Common myeloid progenitor, CD34-positive (primary cell): Measurements from ENCODE around the gene VPS35L.

Experiments
- CTCF ChIA-PET: fragments of 350-600 bp; sonication (Branson Sonifier 250); formaldehyde crosslinking; loops from one replicate; lab custom pipeline; 2021; ENCODE audit warnings: antibody characterized with exemption; lab: Charles Lee
- POLR2A ChIA-PET: fragments of 350-600 bp; sonication (Branson Sonifier 250); formaldehyde crosslinking; loops from one replicate; lab custom pipeline; 2021; ENCODE audit warnings: antibody characterized with exemption; lab: Charles Lee
- DNase-seq, 3 donors: peaks; one replicate each; pipeline versions ENCODE4 v3.0.0 to v3.0.0-alpha.2; 2013
- H3K27ac ChIP-seq, 2 experiments: 1 replicate in 1 of 2; 2 replicates in 1 of 2; pipeline ENCODE4 v1.7.0; 2013; ENCODE audit warnings: inconsistent platforms in 2 of 2, low read length in 2 of 2, mild to moderate bottlenecking in 2 of 2, low read depth in 1 of 2, moderate library complexity in 1 of 2; ENCODE audit not compliant: severe bottlenecking in 2 of 2, insufficient read depth in 1 of 2, poor library complexity in 1 of 2
- H3K27me3 ChIP-seq, 5 experiments: replicated peaks in 2 of 5; 1 replicate in 3 of 5; 2 replicates in 2 of 5; pipeline versions ENCODE4 v1.6.1 to v1.7.0; 2013; ENCODE audit warnings: low read length in 4 of 5, mild to moderate bottlenecking in 2 of 5, moderate library complexity in 2 of 5, inconsistent platforms in 1 of 5; ENCODE audit not compliant: insufficient read depth in 5 of 5, control insufficient read depth in 4 of 5
- H3K36me3 ChIP-seq, 4 experiments: 1 replicate in 2 of 4; 2 replicates in 2 of 4; pipeline versions ENCODE4 v1.6.1 to v1.7.0; 2013; ENCODE audit warnings: low read length in 3 of 4, control low read depth in 1 of 4, mild to moderate bottlenecking in 1 of 4; ENCODE audit not compliant: control insufficient read depth in 4 of 4, insufficient read depth in 4 of 4
- H3K4me1 ChIP-seq, 4 experiments: 1 replicate in 3 of 4; 2 replicates in 1 of 4; pipeline versions ENCODE4 v1.6.1 to v1.7.1; 2013; ENCODE audit warnings: low read length in 3 of 4, mild to moderate bottlenecking in 3 of 4, control low read depth in 1 of 4, inconsistent platforms in 1 of 4, moderate library complexity in 1 of 4; ENCODE audit not compliant: control insufficient read depth in 4 of 4, insufficient read depth in 4 of 4; ENCODE audit errors: control extremely low read depth in 1 of 4
- H3K4me3 ChIP-seq, 7 experiments: 1 replicate in 4 of 7; 2 replicates in 3 of 7; pipeline versions ENCODE4 v1.5.1 to v1.7.0; 2013; ENCODE audit warnings: mild to moderate bottlenecking in 7 of 7, low read length in 6 of 7, moderate library complexity in 6 of 7, inconsistent platforms in 2 of 7, low read depth in 2 of 7, control low read depth in 1 of 7; ENCODE audit not compliant: insufficient read depth in 4 of 7, control insufficient read depth in 1 of 7; ENCODE audit errors: extremely low read depth in 1 of 7
- H3K9me3 ChIP-seq, 5 experiments: 1 replicate in 4 of 5; 2 replicates in 1 of 5; pipeline versions ENCODE4 v1.6.1 to v1.7.1; 2013; ENCODE audit warnings: low read length in 4 of 5, mild to moderate bottlenecking in 2 of 5, inconsistent platforms in 1 of 5, low read depth in 1 of 5, moderate library complexity in 1 of 5; ENCODE audit not compliant: control insufficient read depth in 4 of 5, insufficient read depth in 2 of 5; ENCODE audit errors: control extremely low read depth in 1 of 5
- WGBS: methylation state at CpG from one replicate; pipeline ENCODE4 v1.1.5; 2013; ENCODE audit not compliant: insufficient coverage; 5-methylcytosine and 5-hydroxymethylcytosine counted together

The VPS35L gene

DNA sequence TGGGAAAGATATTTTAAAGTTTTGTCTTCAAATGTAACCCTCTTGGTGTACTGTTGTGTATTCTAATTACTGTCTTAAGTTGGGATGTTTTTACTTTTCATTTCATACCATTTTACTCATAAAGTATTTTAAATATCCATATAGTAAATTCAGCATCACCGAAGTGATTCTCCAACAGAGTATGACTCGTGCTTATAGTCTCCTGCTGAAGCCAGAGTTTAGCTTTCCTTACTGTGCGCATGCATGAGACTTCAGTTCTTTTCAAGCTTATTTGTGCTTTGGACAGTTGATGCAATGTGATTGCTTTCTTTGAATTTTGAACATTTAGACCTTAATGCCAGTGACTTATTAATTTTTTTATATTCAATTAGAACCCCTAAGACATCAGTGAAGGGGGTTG, 7.4 kb upstream of the VPS35L start:
- H3K4me1 ChIP-seq, result no peaks in the 10 kb centered on the region
- no peaks in the 10 kb centered on the region for H3K27me3 ChIP-seq
- no peak overlapping the region for H3K4me3 ChIP-seq
- peaks cover 18 to 67% (median 38%) of the 10 kb centered on the region in 4 experiments for H3K36me3 ChIP-seq
- CTCF ChIA-PET, result no interaction called here
- POLR2A ChIA-PET, result no interaction called here
- WGBS, result 100% methylated on average over 2 of the region's 3 CpGs
- no peak for DNase-seq
- peaks cover 0 to 3% (median 0%) of the 10 kb centered on the region in 5 experiments for H3K9me3 ChIP-seq
- H3K27ac ChIP-seq, result no peak overlapping the region

DNA sequence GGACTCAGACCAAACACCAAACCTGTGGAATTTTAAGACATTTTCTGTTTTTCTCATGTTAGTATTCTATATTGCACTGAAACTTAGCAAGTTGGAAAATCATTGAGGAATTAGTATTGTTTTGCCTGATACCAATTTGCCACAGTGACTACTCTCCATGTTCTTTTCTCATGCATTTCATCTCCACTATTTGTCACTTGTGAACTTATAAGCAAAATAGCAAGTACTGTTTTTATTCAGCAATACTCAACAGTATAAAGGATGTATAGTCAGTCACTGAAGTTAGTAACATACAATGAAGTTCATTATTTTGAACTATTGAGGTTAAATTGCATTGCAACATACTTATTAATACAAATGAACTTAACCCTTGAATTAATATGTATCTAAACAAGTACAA, 5.8 kb upstream of the VPS35L start:
- POLR2A ChIA-PET, result no interaction called here
- CTCF ChIA-PET, result interaction anchor here (1.2 to 1.3 kb wide), 2 partner anchors 20 to 34 kb away, joined by 3 to 5 read pairs; no protein-coding TSS in a partner anchor
- no peak overlapping the region for H3K27ac ChIP-seq

DNA sequence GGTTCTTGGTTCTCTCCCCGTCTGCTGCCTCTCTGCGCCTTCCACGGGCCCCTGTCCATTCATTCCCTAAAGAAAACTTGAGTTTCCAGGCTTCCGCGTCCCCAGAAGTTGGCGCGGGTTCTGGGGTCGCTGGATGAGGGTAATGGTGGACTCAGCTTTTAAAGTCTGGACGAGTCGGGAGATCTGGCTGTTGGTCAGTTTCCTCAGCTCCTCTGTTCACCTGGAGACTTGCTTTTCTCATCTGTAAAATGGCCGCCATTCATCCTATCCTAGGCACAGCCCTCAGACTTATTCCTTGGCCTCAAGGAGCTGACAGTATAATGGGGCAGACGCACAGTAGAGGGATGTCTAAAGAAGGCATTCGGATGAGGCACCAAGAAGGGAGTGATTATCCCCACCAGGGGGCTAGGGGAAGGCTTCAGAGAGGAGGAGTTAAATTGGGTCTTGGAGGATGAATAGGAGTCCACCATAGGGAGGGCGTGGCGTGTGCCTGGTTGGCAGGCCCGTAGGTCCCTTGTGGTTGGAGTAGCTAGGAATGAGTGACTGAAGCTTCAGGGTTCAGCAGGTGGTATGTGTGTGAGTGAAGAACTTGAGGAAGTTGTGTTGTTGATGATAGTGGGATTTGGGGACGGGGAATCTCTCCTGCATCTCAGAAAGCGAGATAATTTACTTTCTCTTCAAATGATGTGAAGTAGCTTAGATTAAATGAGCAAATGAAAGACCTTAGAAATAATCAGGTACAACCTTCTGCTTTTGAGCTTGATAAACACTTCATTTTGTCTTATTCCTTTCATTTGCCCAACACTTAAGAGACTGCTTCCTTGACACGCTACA, 652 bp downstream of the VPS35L start:
- no peaks in the 10 kb centered on the region for H3K27me3 ChIP-seq
- peak overlapping the region; percentile 77 to 97 (median 96) for H3K4me3 ChIP-seq
- peak overlapping the region; percentile 86 to 90 for H3K27ac ChIP-seq
- POLR2A ChIA-PET, result interaction anchor here (1.6 kb wide), 1 partner anchor 32 kb away, joined by 11 read pairs; the partner anchor contains the start of gene CCP110
- H3K4me1 ChIP-seq, result peaks cover 3 to 15% (median 9%) of the 10 kb centered on the region in 4 experiments
- 42% methylated on average over 9 of the region's 19 CpGs for WGBS
- CTCF ChIA-PET, result interaction anchor here (0.5 to 4.2 kb wide), 15 partner anchors 11 to 462 kb away, joined by 3 to 27 read pairs (median 4); partner anchors contain the start of gene CCP110
- H3K36me3 ChIP-seq, result peaks cover 0 to 10% (median 6%) of the 10 kb centered on the region in 4 experiments
- H3K9me3 ChIP-seq, result no peaks in the 10 kb centered on the region
- peak; percentile 62 to 87 (median 73) for DNase-seq

More for the DNA sequence above, 5.8 kb upstream of the VPS35L start:
- Histone ChIP-seq H3K4me3 (no peak overlapping the region), H3K4me1 (peaks cover 0 to 2% (median under 1%) of the 10 kb centered on the region in 4 experiments), H3K9me3 (no peaks in the 10 kb centered on the region), H3K36me3 (peaks cover 12 to 53% (median 33%) of the 10 kb centered on the region in 4 experiments), H3K27me3 (no peaks in the 10 kb centered on the region)
- DNase-seq, result no peak

DNA sequence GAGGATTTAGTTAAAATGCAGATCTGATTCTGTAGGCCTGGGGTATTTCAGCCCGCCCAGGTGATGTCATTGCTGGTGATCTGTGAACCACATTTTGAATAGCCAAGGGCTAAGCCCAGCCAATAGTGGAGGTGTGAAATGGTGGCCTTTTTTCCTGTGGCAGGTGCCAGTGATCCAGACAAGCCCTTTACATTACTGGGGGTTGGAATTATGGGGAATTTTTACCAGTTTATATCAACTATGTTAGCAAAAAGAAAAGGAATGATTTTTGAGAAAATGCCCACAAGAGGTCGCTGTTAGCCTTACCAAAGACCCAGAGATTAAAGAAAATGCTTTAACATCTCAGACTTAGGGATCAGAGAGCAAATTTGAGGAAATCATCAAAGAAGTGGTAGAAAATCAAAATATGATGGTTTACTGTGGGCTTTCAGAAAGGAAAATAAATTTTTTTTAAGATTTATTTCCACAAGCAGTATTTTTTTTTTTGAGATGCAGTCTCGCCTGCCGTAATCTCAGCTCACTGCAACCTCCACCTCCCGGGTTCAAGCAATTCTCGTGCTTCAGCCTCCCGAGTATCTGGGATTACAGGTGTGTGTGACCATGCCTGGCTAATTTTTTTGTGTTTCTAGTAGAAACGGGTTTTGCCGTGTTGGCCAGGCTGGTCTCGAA, 3.9 kb downstream of the VPS35L start:
- ChIA-PET CTCF (interaction anchor here (0.7 to 1.6 kb wide), 5 partner anchors 19 to 342 kb away, joined by 3 to 5 read pairs (median 3); no protein-coding TSS in a partner anchor), POLR2A (interaction anchor here (0.6 kb wide), 1 partner anchor 1130 kb away, joined by 3 read pairs; no protein-coding TSS in a partner anchor)
- H3K27ac ChIP-seq, result no peak overlapping the region
- peaks cover 3 to 15% (median 9%) of the 10 kb centered on the region in 4 experiments for H3K4me1 ChIP-seq
- no peak overlapping the region for H3K4me3 ChIP-seq
- peaks cover 0 to 5% (median 2%) of the 10 kb centered on the region in 4 experiments for H3K36me3 ChIP-seq
- no peaks in the 10 kb centered on the region for H3K27me3 ChIP-seq
- 97% methylated on average over 9 of the region's 10 CpGs for WGBS
- peak; percentile 67 to 80 (median 72) for DNase-seq
- peaks cover 0 to 12% (median 6%) of the 10 kb centered on the region in 5 experiments for H3K9me3 ChIP-seq

DNA sequence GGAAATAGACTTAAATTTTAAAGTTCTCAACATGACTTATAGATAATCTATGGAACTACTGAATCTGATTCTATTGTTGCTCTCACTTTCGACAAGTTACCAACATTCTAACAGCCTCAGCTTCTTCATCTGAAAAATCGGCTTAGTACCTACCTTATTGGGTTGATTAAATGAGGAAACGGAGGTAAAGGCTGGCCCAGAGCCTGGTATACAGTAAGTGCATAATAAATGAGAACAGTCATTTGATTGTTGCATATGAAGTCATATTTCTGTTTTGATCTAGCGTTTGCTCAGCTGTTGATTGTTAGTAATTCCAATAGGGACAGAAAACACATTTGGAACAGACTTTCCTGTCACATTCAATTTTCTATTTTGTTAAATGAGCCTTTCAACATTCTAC, 4.6 kb downstream of the VPS35L start:
- no CpG with 5 or more reads among the region's 4 CpGs for WGBS
- no peak for DNase-seq
- CTCF ChIA-PET, result interaction anchor here (0.7 to 1.6 kb wide), 5 partner anchors 19 to 342 kb away, joined by 3 to 5 read pairs (median 3); no protein-coding TSS in a partner anchor

DNA sequence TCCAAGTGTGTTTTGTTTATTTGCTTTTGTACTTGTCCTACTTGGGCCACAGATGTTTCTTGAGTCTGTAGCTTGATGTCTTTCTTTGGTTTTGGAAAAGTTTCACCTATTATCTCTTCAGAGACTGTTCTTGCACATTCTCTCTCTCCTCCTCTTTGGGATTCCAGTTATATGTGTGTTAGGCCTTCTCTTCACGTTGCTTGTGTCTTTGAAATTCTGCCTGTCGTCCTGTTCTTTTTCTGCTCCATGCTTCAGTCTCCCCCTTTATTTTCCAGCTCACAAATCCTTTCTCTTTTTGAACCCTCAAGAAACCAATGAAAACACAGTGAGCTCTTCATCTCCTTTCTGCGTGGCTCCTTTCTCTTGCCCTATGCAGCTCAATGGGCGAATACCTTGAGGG, 7.9 kb downstream of the VPS35L start:
- ChIA-PET CTCF (interaction anchor here (0.7 to 1.1 kb wide), 2 partner anchors 20 to 34 kb away, joined by 3 to 5 read pairs; no protein-coding TSS in a partner anchor), POLR2A (interaction anchor here (0.5 kb wide), 1 partner anchor 18 kb away, joined by 12 read pairs; no protein-coding TSS in a partner anchor)
- no peak overlapping the region for H3K4me3 ChIP-seq
- H3K36me3 ChIP-seq, result peaks cover 5 to 37% (median 20%) of the 10 kb centered on the region in 4 experiments
- H3K27ac ChIP-seq, result no peak overlapping the region
- no peak for DNase-seq
- no peaks in the 10 kb centered on the region for H3K4me1 ChIP-seq
- no peaks in the 10 kb centered on the region for H3K27me3 ChIP-seq
- H3K9me3 ChIP-seq, result peaks cover 0 to 12% (median 6%) of the 10 kb centered on the region in 5 experiments
- WGBS, result 100% methylated on average over 4 of the region's 4 CpGs

More for the DNA sequence above, 4.6 kb downstream of the VPS35L start:
- Histone ChIP-seq H3K4me3 (no peak overlapping the region), H3K4me1 (peaks cover 3 to 10% (median 7%) of the 10 kb centered on the region in 4 experiments), H3K27ac (no peak overlapping the region), H3K9me3 (peaks cover 0 to 12% (median 6%) of the 10 kb centered on the region in 5 experiments), H3K36me3 (peaks cover 0 to 9% (median 5%) of the 10 kb centered on the region in 4 experiments), H3K27me3 (no peaks in the 10 kb centered on the region)
- POLR2A ChIA-PET, result no interaction called here
